HuH-7 (cell line): ENCODE data around the gene CCNJ.
A peak's percentile ranks its signal among the peaks of the same experiment; 100 is the strongest.

Source experiments
- DNase-seq: peaks from one replicate; pipeline ENCODE4 v3.0.0; 2011; ENCODE audit warnings: low spot score

Gene CCNJ

GRCh38 chr10:96061232-96061631 lies 17.8 kb downstream of the CCNJ start:
- no peak for DNase-seq

GRCh38 chr10:96072674-96073073 lies 29.3 kb downstream of the CCNJ start:
- no peak for DNase-seq

DNA sequence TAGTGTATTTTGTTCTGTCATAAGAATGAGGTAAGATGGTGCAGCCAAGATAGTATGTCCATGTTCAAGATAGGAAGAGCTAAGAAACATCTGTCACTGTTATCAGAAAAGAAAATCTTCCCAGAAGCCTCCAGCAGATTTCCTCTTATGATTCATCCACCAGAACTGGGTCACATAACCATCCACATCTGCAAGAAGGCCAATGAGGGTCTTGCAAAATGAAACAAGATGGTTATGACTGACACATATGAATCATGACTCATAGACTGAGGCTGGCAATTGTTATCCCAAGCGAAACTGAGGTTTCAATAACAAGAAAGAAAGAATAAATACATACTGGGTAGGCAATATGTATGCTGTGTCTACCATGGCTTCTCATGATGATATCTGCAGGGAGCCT lies 30.3 kb downstream of the CCNJ start:
- DNase-seq, result no peak

- DNase-seq, result no peak
Measured at GRCh38 chr10:96074776-96075175, 31.4 kb downstream of the CCNJ start.

DNA sequence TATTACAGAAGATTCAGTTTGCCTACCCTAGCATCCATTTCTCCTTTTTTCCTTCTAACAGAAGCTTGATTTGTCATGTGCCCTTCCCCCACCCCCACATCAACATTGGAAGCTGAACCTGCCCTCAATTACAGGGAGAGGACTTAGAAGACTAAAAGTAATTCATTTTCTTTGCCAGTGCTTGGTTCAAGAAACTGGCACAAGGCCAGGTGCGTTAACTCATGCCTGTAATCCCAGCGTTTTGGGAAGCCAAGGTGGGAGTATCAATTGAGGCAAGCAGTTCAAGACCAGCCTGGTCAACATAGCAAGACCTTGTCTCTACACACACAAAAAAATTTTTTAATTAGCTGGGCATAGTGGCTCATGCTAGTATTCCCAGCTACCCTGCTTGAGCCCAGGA lies 32.6 kb downstream of the CCNJ start:
- no peak for DNase-seq

GRCh38 chr10:96077156-96077555 lies 33.8 kb downstream of the CCNJ start:
- DNase-seq, result no peak

- no peak for DNase-seq
Measured at GRCh38 chr10:96082153-96082552, 38.8 kb downstream of the CCNJ start.

DNA sequence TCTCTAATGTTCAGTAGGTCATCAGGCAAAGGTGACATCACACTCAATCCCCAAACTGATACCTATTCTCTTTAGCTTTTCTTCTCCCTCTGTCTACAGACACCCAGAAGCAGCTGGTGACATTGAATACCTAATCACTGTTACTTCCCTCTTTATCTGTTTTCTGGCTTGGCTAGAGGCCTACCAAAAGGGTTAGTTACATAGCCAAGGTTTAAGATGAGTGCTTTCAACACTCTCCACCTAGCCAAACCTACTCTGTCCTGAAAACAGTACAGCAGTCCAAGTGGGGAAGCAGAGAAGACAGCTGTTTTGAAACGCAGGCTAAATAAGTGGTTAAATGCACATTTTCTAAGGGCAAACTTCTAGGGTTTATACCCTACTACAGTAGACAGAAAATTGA lies 39.4 kb downstream of the CCNJ start:
- DNase-seq, result no peak

DNA sequence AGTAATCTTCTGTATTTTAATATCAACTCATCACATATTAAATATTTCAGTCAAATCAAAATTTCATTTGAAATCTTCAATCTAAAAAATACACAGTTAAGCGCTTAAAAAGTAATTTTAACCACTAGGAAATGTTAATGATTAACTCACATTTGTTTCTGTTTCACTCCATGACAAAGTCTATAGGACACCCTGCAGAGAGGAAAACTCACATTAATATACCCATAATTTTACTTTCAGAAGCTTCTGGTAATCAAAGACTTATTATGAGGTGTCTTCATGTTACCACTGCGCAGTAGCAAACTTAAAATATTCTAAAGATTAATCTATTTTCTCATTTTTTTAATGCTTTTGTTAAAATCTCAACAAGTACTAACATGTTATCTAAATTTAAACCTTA lies 45.7 kb downstream of the CCNJ start:
- DNase-seq, result peak; percentile 20

DNA sequence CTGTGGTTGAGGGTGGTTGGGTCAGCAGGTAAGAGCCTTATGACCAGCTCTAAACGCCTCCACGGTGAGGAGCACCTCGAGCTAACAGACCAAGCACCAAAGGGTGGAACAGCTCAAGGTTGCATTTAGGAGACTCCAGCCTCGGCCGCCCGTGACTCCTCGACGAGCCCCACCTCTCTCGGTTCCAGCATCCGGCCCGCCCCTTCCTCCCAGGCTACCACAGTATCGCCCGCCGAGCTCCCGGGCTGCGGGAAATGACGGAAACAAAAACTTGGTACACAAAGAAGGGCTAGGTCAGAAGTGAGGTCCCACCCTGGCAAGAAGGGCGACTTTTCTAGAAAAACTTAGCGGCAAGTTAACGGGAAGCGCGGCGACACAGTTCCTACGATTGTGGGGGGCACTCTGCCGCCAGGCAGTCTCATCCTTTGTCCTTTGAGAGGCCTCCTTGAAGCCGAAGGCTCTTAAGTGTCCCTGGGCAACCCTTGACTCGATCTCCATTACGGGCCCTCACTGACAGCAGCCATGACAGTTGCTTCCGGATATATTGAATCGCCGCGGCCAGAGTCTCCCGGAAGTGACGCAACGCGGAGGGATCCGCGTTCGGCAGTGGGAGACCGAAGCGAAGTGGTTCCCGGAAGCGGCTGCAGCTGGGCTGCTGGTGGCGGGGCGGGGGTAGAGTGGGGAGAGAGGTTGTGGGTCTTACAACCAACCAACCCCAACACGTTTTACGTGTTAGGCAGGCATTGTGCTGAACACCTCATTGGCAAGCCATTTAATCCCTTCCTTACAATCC lies 46.5 kb downstream of the CCNJ start:
- peak; percentile 80 for DNase-seq

DNA sequence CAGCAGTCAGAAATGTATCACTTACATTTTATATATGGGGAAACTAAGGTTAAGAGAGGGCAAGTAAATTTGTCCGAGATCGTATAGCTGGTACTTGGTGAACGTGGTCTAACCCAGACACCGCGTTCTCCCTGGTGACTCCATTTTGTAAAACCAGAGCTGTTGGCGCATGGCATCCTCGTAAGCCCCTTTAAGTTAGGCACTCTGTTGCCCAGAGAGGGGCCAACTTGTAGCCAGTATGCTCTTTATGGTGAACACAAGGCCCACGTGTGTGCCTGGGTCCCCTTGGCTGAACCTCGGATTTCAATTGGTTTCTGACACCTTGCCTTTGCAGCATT lies 47.0 kb downstream of the CCNJ start:
- DNase-seq, result no peak

DNA sequence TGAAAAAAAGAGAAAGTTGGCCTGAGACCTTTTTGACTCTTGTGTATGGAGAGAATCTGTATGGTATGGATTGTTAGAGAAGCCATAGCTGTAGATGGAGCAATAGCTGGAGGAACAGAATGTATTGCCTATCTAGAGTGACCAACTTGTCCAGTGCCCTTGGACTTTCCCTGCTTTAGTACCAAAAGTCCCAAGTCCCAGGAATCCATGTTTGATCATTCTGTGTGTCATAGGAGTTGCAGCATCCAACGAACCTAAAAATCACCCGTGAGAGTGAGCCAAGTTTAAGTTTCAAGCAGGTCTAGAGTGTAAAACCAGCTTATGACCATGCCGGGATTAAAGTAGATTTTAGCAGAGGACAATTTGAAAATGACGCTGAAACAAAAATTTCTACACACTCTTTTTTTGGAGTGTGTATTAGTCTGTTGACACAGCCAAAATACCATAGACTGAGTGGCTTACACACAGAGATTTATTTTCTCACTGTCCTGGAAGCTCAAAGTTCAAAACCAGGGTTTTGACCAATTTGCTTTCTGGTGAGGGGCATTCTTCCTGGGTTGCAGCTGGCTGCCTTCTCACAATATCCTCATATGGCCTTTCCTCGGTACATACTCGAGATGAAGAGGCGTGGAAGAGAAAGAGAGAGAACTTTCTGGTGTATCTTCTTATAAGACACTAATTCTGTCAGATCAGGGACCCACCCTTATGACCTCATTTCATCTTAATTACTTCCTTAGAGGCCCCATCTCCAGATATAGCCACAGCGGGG lies 49.8 kb downstream of the CCNJ start:
- DNase-seq, result no peak

- peak; percentile 18 for DNase-seq
Measured at GRCh38 chr10:96093948-96094347, 50.6 kb downstream of the CCNJ start.

- DNase-seq, result no peak
Measured at GRCh38 chr10:96096958-96097357, 53.6 kb downstream of the CCNJ start.

GRCh38 chr10:96097865-96098264 lies 54.5 kb downstream of the CCNJ start:
- DNase-seq, result no peak

GRCh38 chr10:96107623-96108038 lies 64.2 kb downstream of the CCNJ start:
- no peak for DNase-seq
